ENCODE measurements around the gene KRT9. TPM values are rescaled to one million over a fixed set of nuclear protein-coding genes. Genes with fewer than 3 reads are reported as not detected.

Gene KRT9
- total RNA-seq, 1 donor from 2014 or later = not detected

- no peak for DNase-seq
- no peak for ATAC-seq (ENCODE audit: poor library complexity)
- intact Hi-C loops (cut with DNase I) = no loop called here
Measured at GRCh38 chr17:41538565-41538991, 33.3 kb downstream of the KRT9 start.

GRCh38 chr17:41537990-41538389 is 33.9 kb downstream of the KRT9 start:
- DNase-seq (no peak), ATAC-seq (ENCODE audit: poor library complexity) (no peak)
- intact Hi-C loops (cut with DNase I) = no loop called here

- ATAC-seq (ENCODE audit: poor library complexity) = no peak
Measured at GRCh38 chr17:41537614-41537954, 34.3 kb downstream of the KRT9 start.

GRCh38 chr17:41536741-41537613 is 34.9 kb downstream of the KRT9 start:
- ATAC-seq (ENCODE audit: poor library complexity) (no peak), DNase-seq (no peak)
- intact Hi-C loops (cut with DNase I) = no loop called here

More at GRCh38 chr17:41537614-41537954, 34.3 kb downstream of the KRT9 start:
- no peak for DNase-seq
- intact Hi-C loops (cut with DNase I) = no loop called here

GRCh38 chr17:41535764-41536481 is 35.9 kb downstream of the KRT9 start:
- DNase-seq (no peak), ATAC-seq (ENCODE audit: poor library complexity) (no peak)
- intact Hi-C loops (cut with DNase I) = no loop called here

GRCh38 chr17:41534899-41535546 is 36.8 kb downstream of the KRT9 start:
- no peak for DNase-seq
- ATAC-seq (ENCODE audit: poor library complexity) = no peak
- intact Hi-C loops (cut with DNase I) = no loop called here

GRCh38 chr17:41533613-41534012 is 38.2 kb downstream of the KRT9 start:
- intact Hi-C loops (cut with DNase I) = no loop called here
- ATAC-seq (ENCODE audit: poor library complexity) (no peak), DNase-seq (no peak)

GRCh38 chr17:41532947-41533570 is 38.8 kb downstream of the KRT9 start:
- intact Hi-C loops (cut with DNase I) = no loop called here
- DNase-seq (no peak), ATAC-seq (ENCODE audit: poor library complexity) (no peak)

GRCh38 chr17:41531993-41532392 is 39.9 kb downstream of the KRT9 start:
- intact Hi-C loops (cut with DNase I) = no loop called here
- no peak for ATAC-seq (ENCODE audit: poor library complexity)
- no peak for DNase-seq

GRCh38 chr17:41530062-41531048 is 41.5 kb downstream of the KRT9 start:
- DNase-seq = no peak
- no peak for ATAC-seq (ENCODE audit: poor library complexity)
- intact Hi-C loops (cut with DNase I) = no loop called here

- DNase-seq = no peak
- ATAC-seq (ENCODE audit: poor library complexity) = no peak
- intact Hi-C loops (cut with DNase I) = no loop called here
Measured at GRCh38 chr17:41529491-41529915, 42.4 kb downstream of the KRT9 start.

GRCh38 chr17:41528959-41529353 is 42.9 kb downstream of the KRT9 start:
- ATAC-seq (ENCODE audit: poor library complexity) (no peak), DNase-seq (no peak)
- intact Hi-C loops (cut with DNase I) = no loop called here

GRCh38 chr17:41527063-41528023 is 44.5 kb downstream of the KRT9 start:
- intact Hi-C loops (cut with DNase I) = no loop called here
- peak; percentile 28 for ATAC-seq (ENCODE audit: poor library complexity)
- peak; percentile 11 for DNase-seq

- intact Hi-C loops (cut with DNase I) = no loop called here
- peak; percentile 22 for DNase-seq
Measured at GRCh38 chr17:41524261-41524660, 47.6 kb downstream of the KRT9 start.

GRCh38 chr17:41523787-41524186 is 48.1 kb downstream of the KRT9 start:
- peak; percentile 34 for DNase-seq
- intact Hi-C loops (cut with DNase I) = no loop called here
- no peak for ATAC-seq (ENCODE audit: poor library complexity)

More at GRCh38 chr17:41524261-41524660, 47.6 kb downstream of the KRT9 start:
- ATAC-seq (ENCODE audit: poor library complexity) = no peak

- intact Hi-C loops (cut with DNase I) = no loop called here
- DNase-seq = no peak
- no peak for ATAC-seq (ENCODE audit: poor library complexity)
Measured at GRCh38 chr17:41523225-41523593, 48.6 kb downstream of the KRT9 start.
